COR-L47 (cell line): ENCODE data around the gene BLOC1S6.

Source experiments
- DNase-seq: peaks from one replicate; lab custom pipeline; 2025; lab: John Stamatoyannopoulos, UW

Gene BLOC1S6

GRCh38 chr15:45588219-45588875 is 1.2 kb downstream of the BLOC1S6 start:
- no peak for DNase-seq

DNA sequence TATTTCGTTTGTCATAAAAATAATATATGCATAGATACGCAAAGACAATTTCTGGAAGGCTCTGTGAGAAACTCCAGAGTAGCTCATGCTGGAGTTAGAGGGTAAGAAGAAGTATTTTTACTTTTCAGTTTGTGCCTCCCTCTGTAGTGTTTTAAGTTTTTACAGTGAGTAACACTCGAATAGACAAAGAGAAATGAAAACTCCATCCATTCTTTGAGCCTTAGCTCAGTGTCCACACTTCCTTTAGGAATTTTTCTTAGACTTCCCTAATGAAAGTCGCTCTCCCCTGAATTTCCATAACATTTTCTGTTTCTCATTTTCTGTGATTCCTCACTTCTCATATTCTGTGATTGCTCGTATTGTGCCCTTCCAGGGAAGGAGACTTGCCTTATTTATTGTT is 2.1 kb downstream of the BLOC1S6 start:
- DNase-seq = no peak

DNA sequence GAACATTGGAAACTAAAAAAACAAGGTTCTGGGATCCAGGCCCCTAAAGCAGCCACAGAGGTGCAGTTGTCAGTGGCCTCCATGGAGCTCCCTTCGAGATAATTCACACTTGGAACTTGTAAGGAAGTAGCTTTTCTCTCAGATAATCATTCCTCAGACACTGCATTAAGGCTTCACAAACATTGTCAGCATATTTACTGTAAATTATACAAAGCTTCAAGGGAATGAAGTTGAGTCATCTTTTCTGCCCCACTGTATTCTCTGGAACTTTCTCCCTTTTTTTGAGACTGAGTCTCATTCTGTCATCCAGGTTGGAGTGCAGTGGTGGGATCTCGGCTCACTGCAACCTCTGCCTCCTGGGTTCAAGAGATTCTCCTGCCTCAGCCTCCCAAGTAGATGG is 7.1 kb downstream of the BLOC1S6 start:
- DNase-seq = no peak

DNA sequence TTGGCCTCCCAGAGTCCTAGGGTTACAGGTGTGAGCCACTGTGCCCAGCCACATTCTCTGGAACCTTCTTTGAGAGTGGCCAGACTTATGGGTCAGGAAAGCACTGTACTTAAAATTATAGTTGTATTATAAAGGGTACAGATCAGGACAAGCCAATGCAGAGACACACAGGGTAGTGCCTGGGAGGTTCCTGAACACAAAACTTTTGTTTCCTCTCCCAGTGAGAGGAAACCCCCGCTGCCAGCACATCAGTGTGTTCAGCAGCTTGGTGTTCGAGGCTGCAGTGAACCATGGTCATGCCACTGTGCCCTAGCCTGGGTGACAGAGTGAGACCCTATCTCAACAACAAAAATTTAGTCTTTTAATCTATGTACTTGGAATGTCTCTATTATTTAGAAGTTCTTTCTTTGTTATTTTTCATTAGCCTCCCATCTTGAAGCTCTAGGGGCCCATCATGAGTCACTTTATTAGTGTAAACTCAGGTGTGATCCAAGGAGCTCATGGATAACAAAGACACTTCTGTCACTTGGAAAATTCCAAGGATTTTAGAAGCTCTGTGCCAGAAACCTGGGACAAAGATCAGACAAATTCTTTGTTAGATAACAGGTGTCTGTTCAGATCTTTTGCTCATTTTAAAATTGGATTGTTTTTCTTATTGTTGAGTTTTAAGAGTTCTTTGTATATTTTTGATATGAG is 7.8 kb downstream of the BLOC1S6 start:
- DNase-seq = no peak

- DNase-seq = no peak
These were observed 16.7 kb downstream of the BLOC1S6 start for GRCh38 chr15:45603881-45604280.

- DNase-seq = no peak
These were observed 17.1 kb downstream of the BLOC1S6 start for GRCh38 chr15:45604326-45604725.

GRCh38 chr15:45606413-45606812 is 19.2 kb downstream of the BLOC1S6 start:
- no peak for DNase-seq

GRCh38 chr15:45606841-45607240 is 19.7 kb downstream of the BLOC1S6 start:
- no peak for DNase-seq

DNA sequence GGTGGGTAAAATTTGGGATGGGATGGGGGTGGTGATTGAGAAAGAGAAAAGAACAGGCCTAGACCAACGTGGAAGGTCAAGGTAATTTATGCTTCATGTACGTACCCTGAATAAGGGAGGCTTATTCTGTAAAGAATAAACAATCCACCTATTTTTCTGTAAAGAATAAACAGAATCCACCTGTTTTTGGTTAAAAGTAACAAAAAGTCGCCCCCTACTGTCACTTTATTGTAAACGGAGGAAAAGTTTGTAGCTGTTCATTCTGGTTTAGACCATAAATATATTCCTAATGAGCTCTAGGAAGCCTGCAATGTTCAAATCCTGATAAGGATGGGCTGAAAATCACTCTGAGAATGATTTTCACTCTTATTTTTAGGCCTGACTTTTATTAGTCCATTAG is 24.1 kb downstream of the BLOC1S6 start:
- peak; percentile 31 for DNase-seq

DNA sequence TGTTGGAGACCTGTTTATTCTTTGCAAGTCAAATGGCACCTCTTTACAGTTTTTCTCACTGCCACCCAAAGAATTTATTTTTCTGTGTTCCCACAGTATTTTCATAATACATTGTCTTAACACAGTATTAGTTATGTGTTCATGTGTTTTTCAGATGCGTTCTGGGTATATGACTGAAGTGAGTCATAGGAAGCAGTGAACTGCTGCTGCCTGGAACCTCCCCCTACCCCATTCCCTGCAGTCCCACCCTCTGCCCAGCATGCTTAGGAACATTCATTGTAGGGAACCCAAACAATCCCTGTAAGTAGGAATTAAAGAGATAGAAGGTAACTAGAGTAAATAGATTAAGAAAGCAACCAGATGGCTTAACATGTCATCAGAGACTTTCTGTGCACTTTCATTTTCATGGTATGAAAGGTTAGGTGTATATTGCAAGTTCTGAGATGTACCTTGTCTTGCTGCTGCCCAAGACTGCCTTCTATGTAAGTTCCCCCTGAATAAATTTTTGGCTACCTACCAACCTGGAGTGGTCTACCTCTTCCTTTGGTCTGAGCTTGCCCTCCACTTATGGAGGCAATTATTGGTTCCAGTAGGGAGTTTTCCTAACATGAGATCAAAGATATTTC is 25.7 kb downstream of the BLOC1S6 start:
- no peak for DNase-seq

GRCh38 chr15:45616901-45617323 is 29.7 kb downstream of the BLOC1S6 start:
- no peak for DNase-seq

DNA sequence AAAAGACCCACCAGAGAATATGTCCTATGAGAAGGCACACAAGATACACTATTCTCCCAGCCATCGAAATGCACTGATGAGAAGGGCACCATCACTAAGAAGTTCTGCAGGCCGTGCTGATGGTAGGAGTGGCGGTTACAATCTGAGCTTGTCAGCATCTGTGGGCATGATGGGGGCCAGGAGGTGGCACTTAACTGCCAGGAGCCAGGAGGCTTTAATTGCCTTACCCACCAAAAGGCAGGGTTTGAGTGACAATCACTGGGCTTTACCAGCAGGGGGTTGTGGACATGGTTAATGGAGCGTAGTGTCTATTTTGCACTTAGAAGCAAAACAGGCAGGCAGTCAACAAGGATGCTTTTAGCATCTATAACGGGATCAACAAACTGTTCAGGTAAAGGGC is 31.6 kb downstream of the BLOC1S6 start:
- DNase-seq = peak; percentile 52

DNA sequence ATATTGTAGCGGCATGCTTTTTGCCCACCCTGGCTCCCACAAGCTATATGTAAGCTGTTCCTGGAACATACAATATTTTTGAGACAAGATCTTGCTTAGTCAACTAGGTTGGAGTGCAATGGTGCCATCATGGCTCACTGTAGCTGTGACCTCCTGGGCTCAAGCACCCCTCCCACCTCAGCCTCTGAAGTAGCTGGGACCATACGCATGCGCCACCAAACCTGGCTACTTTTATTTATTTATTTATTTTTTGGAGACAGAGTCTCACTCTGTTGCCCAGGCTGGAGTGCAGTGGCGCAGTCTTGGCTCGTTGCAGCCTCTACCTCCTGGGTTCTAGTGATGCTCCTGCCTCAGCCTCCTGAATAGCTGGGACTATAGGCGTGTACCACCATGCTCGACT is 41.0 kb downstream of the BLOC1S6 start:
- no peak for DNase-seq

DNA sequence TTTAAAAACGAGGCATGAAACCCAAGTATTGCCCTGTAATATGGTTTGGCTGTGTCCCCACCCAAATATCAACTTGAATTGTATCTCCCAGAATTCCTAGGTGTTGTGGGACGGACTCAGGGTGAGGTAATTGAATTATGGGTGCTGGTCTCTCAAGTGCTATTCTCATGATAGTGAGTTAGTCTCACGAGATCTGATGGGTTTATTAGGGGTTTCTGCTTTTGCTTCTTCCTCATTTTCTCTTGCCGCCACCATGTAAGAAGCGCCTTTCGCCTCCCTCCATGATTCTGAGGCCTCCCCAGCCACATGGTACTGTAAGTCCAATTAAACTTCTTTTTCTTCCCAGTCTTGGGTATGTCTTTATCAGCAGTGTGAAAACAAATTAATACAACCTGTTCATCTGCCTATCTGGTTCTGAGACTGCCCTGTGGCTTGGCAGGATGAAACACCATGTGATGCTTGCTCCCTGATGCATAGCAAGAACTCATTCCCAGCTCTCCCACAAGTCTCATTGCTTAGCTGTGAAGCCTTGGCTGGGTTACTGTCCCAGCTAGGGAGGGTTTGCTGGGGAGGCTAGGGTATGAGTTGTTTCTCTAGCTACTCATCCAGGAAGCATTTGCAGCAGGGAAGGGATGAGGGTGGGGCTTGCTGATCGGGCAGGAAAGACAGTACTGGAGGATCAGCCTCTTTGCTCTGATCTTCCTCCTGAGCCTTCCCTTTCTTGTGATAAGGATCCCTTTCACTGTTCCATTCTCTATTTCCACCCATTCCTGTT is 43.9 kb downstream of the BLOC1S6 start:
- no peak for DNase-seq

- DNase-seq = no peak
These were observed 44.6 kb downstream of the BLOC1S6 start for GRCh38 chr15:45631776-45632175.

DNA sequence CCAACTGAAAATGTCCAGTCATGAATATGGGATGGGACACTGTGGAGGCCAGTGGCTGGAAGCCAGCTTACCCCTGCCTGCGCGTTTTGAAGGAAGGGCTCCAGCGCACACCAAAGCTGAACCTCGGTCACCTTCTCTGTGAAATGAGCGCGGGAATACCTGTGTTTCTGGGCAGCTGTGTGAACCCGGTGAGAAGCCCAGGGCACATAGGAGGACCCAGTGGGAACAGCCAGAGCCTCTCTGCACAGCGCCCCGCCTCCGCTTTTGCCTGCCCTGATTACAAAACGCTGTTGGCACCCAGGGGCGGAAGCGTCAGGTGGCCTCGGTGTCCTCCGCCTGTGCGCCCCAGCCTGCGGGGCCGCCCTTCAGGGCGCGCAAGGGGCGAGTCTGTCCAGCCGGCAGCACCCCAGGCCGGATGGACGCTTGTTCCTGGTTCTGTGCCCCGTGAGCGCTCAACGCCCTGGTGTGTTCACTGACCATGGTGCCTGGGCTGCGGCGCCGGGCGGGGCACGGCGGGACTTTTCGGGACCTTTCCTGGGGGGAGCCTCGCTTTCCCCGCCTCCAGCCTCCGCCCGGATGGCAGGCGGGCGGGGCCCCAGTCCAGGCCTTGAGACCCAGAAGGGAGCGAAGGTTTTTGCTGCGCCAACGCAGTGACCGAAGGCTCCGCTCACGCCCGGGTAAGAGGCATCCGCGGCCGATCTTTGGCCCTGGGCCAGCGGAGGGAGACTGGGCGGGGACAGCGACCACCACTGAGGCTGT is 47.4 kb downstream of the BLOC1S6 start, which contains the start of gene SQOR:
Gene SQOR (plus strand): TSS at position 598 of the 759 bp plus-strand sequence. CDS start 23,895 bp downstream, outside the sequence.
- no peak for DNase-seq

DNA sequence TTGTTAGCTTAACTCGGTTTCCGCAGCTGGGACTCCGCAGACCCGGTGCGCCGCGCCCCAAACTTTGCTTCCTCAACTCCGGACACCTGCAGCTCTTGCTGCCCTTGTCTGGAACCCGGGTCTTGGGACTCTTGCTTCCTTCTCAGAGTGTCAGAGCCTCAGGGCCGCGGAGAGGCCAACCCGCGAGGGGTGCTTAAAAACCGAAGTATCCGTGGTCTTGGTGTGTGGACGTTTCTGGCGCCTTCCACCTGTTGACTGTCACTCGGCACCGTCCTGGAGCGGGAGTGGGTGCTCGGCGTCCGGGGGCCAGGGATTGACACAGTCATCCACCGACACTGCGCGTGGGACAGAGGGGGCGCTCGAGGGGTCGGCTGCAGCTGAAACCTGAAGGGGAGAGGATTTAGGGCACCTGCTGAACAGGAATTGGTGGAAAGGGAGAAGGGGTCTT is 48.0 kb downstream of the BLOC1S6 start:
- no peak for DNase-seq

GRCh38 chr15:45635763-45636292 is 48.6 kb downstream of the BLOC1S6 start:
- no peak for DNase-seq

GRCh38 chr15:45637141-45637540 is 50.0 kb downstream of the BLOC1S6 start:
- no peak for DNase-seq

DNA sequence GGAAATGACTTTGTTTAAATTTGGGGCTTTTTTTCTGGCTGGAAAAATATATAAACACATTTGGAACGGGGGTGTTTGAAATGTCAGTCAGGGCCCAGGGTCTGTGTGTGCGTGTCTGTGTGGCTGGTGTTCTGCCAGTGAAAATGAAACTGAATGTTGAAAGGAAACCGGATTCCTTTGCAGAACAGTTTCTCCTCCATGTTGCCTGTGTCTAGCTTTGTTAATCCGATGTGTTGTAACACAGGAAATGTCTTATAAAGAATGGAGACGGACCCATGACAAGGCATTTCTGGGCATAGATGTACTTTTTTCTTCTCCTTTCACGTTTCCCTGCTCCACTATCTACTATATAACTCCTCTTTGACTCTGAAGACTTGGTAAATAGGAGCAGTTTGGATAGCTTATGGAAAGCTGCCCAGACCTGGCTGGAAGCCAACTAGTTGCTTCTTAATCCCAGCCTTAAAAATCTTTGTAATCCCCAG is 50.4 kb downstream of the BLOC1S6 start:
- peak; percentile 19 for DNase-seq

DNA sequence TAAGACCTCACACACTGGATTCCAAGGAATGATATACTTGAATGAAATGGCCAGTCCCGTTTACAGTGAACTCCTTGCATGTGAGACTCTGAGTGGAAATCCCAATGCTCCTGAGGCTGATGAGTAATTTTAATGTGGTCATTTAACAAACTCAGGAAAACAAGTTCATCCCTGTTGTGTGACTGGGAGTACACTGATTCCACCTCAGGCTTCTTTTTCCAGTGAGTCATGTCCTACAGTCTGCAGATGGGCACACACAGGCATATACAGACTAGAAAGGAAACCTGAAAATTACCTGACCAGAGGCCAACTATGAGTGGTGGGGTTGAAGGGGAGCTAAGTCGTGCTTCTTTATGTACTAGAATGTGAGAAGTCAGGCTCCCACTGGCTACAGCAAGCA is 53.4 kb downstream of the BLOC1S6 start:
- DNase-seq = no peak
